ENCODE data around the gene LSM3.

- no peak for TF ChIP-seq CTCF (IDR thresholded peaks at IDR 0.05; ENCODE audit: low read length)
- no peak for TF ChIP-seq EZH2phosphoT487 (IDR thresholded peaks at IDR 0.05; ENCODE audit: low read length)
- TF ChIP-seq EZH2 (optimal IDR thresholded peaks at IDR 0.05; ENCODE audit: low read depth, low read length): no peak
These were observed 31.0 kb upstream of the LSM3 start for GRCh38 chr3:14147617-14148016.
